Left colon (tissue), 2 donors: ENCODE results near the gene NEDD4L. TPM values are rescaled to one million over a fixed set of nuclear protein-coding genes. Genes with fewer than 3 reads are reported as not detected.
"Not testable (repeated sequence)": the region's sequence is repeated elsewhere in the genome, so short reads cannot be mapped to it uniquely, and the experiment has no call there.

Experiments used
- ATAC-seq: fragments of 200-7000 bp; cut with Tn5 transposase; one replicate; pipeline ENCODE4 v1.9.1; 2020; ENCODE audit warnings: mild to moderate bottlenecking, moderate library complexity
- DNase-seq, 2 donors: peaks; one replicate each; pipeline ENCODE4 v3.0.0-alpha.2; 2020
- intact Hi-C, 2 donors: fragments of 100-400 bp; cut with DNase I in 1 of 2; cut with micrococcal nuclease in 1 of 2; formaldehyde crosslinking; loops; one replicate each; pipeline versions ENCODE4 v1.11.2 to v1.14.0; 2022; cut with DNase I, micrococcal nuclease
- total RNA-seq, 2 donors: library from RNA; stranded (reverse); fragmentation: NEBNext Ultra II Directional; extraction: Animal tissue kit (Norgen Biotek cat#: 25700); gene quantifications; one replicate each; pipeline ENCODE4 v1.2.1, GENCODE V29; 2021
- donor health status: DM: no; HTN: no; CAD: no.
- donor health status: DM: yes; HTN: yes; CAD: no.

The NEDD4L gene
- total RNA-seq, 2 donors from 2014 or later = 176 to 332 TPM

DNA sequence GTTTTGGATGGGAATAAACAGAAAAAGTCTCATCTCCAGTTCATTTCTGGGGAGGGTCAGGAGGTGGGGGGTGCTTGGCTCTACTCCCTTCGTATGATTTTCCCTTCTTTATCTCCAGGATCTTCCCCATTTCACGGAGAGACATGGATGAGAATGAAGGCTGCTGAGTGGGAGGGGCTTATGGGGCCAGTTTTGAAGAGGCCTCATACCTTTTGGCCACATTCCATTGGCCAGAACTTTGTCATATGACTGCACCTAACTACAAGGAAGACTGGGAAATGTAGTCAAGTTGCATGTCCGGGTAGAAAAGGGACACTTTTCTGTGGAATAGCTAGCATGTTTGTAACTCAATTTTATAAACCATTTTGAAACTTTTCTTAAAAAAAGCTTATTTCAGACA, 117.6 kb downstream of the NEDD4L start:
- intact Hi-C loops = no loop called here
- DNase-seq = no peak
- peak; percentile 39 for ATAC-seq

- no peak for ATAC-seq
- DNase-seq = no peak
- intact Hi-C loops = no loop called here
These were observed 118.1 kb downstream of the NEDD4L start for GRCh38 chr18:58162127-58162526.

DNA sequence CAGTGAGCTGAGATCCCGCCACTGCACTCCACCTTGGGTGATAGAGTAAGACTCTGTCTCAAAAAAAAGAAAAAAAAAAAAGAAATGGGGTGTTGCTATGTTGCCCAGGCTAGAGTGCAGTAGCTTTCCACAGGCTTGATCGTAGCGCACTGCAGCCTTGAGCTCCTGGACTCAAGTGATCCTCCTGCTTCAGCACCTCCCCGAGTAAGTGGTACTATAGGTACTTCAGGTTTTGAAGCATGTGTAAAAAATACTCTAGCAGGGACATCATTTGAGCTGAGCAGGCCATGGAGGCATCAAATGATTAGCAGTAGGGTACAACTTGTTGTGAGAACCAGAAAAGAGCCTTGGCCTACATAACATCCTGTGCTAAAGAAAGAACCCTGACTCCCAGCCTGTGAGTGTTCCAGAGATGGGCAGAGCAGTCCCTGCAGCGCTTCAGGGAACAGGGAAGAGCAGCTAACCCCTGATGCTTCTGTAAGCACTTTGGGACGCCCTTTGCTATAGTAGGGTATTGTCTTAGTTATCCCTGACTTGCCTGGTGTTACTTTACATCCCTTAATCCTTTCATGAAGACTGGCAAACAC, 119.1 kb downstream of the NEDD4L start:
- DNase-seq (no peak), ATAC-seq (no peak)
- intact Hi-C loops = no loop called here

- intact Hi-C loops = no loop called here
- no peak for DNase-seq
- no peak for ATAC-seq
These were observed 122.3 kb downstream of the NEDD4L start for GRCh38 chr18:58166278-58166844.

GRCh38 chr18:58167073-58167472, 123.0 kb downstream of the NEDD4L start:
- intact Hi-C loops = no loop called here
- DNase-seq = no peak
- ATAC-seq = no peak

- intact Hi-C loops = no loop called here
- DNase-seq (no peak), ATAC-seq (no peak)
These were observed 124.2 kb downstream of the NEDD4L start for GRCh38 chr18:58168221-58168620.

DNA sequence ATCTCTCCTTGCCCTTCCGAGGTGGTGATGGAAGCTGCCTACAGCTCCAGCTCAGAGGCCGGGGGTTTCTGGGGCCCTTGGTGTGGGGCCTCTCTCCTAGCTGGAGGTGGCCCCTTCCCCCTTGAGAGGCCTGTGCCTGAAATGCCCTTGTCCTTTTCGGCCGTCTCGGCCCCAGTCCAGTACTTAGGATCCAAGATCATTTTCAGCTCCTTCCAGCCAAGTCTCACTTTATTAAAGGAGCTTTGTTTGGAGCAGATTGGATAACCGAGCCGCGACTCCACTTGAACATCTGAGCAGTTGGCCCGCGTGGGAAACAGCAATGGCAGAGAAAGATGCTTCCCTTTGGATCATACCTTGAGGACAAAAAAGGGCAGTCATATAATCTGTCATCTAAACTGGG, 125.0 kb downstream of the NEDD4L start:
- intact Hi-C loops = no loop called here
- DNase-seq (no peak), ATAC-seq (no peak)

- ATAC-seq (no peak), DNase-seq (no peak)
- intact Hi-C loops = no loop called here
These were observed 125.4 kb downstream of the NEDD4L start for GRCh38 chr18:58169472-58169871.

DNA sequence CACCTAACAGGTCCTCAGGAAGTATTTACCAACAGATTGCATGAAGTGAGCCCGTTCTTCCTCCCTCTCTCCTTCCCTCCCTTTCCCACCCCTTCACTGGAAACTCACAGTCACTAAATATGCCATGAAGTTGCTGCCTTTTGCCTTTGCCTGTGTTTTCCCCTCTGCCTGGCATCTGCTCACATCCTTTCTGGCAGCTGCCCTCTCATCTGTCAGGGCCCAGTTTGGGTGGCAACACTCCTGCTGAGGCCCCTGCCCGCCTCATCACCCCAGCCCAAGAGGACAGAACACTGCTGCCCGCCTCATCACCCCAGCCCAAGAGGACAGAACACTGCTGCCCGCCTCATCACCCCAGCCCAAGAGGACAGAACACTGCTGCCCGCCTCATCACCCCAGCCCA, 126.0 kb downstream of the NEDD4L start:
- ATAC-seq, DNase-seq, intact Hi-C loops: not testable (repeated sequence)

DNA sequence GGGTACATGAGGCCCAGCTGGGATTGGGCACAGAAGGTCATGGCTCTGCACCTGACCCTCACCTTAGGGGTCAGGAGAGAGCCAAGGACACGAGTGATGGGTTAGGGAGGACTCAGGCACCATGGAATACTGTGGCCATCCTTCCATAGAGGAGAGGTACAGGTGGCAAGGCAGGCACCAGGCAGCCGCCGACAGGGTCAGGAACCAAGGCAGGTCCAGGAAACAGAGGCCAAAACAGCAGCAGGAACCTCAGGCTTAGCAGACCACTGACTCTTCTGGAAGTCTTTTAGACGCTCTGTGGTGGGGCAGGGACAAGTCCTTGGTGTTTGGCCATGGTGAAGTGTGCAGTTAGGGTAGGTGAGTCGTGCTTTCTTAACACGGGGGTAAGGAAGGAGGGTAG, 128.0 kb downstream of the NEDD4L start:
- DNase-seq (no peak), ATAC-seq (no peak)
- intact Hi-C loops = no loop called here

DNA sequence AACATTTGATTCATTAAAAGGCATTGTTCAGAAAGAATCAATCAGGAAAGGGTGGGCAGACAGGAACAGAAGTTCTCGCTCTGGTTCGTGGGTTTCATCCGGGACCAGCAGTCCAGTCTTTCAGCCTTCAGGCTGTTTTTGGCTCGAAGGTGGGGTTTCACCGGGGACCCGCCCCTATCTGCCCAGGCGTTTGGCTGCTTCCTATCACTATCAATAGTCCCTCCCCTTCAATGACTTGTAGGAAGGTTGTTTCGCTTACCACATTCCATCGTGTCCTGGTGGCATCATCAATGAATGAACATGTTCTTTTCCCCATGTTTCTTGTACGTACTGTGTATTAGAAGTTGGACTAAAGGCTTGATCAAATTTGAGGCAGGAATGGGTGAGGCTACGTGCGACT, 130.3 kb downstream of the NEDD4L start:
- ATAC-seq (no peak), DNase-seq (no peak)
- intact Hi-C loops = no loop called here

GRCh38 chr18:58175122-58175785, 131.2 kb downstream of the NEDD4L start:
- intact Hi-C loops = no loop called here
- no peak for DNase-seq
- peak; percentile 28 for ATAC-seq

- intact Hi-C loops = no loop called here
These were observed 131.8 kb downstream of the NEDD4L start for GRCh38 chr18:58175786-58176176.

DNA sequence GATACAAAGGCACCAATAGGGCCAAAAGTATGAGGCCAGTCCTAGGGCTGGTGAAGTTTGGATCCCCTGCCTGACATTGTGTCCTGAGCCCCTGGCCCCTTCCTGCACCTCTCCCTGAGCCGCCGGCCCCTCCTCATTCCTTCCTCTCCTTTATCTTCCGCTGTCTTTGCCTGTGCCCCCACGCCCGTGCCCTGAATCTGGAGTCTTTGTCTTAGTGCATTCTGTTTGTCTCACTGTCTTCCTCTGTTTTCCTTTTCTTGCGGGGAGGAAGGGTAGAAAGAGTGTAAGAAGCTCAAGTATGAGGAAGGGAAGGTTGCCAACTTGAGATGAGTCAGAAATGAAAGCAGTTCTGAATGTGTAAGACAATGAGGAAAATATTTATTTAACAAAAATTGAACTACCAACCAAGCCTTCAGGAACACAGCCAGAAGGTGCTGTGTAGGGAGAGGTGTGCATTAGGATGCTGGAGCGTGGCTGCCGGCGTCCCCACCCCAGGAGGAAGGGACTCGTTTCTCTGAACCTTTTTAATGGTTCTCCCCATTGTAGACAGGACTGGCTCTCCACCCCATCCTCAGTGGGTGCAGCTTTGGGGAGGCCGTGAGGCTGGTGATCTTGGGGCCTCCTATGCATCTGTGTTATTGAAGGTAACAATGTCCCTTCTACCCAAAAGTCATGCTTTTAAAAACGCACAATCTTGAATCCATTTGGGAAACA, 133.1 kb downstream of the NEDD4L start:
- intact Hi-C loops = no loop called here
- ATAC-seq (peak; percentile 55), DNase-seq (no peak)

More at GRCh38 chr18:58175786-58176176, 131.8 kb downstream of the NEDD4L start:
- DNase-seq = no peak
- no peak for ATAC-seq

GRCh38 chr18:58177896-58178470, 134.0 kb downstream of the NEDD4L start:
- intact Hi-C loops = no loop called here
- DNase-seq = no peak

DNA sequence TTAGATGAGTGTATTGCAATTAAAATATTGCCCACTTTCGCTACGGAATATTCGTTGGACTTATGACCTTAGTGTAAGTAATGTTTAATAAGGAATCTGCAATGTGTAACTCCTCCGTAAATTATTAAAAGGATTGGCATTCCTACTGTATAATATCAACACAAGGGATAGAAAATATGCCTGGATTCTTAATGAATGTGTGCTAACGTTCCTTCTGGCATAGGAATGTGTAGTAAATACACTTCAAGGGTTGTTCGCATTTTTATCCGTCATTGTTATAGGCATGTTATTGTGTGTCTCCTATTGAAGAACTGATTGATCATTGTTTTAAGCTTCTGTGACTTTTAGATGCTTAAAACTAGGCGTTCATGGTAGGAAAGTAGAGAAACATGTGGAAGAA, 134.5 kb downstream of the NEDD4L start:
- intact Hi-C loops = no loop called here
- peak; percentile 16 for ATAC-seq
- DNase-seq = no peak

More at GRCh38 chr18:58177896-58178470, 134.0 kb downstream of the NEDD4L start:
- ATAC-seq = no peak

GRCh38 chr18:58180172-58180571, 136.1 kb downstream of the NEDD4L start:
- ATAC-seq (peak; percentile 7), DNase-seq (no peak)
- intact Hi-C loops = no loop called here

GRCh38 chr18:58180738-58181353, 136.8 kb downstream of the NEDD4L start:
- ATAC-seq = peak; percentile 55
- intact Hi-C loops = no loop called here

DNA sequence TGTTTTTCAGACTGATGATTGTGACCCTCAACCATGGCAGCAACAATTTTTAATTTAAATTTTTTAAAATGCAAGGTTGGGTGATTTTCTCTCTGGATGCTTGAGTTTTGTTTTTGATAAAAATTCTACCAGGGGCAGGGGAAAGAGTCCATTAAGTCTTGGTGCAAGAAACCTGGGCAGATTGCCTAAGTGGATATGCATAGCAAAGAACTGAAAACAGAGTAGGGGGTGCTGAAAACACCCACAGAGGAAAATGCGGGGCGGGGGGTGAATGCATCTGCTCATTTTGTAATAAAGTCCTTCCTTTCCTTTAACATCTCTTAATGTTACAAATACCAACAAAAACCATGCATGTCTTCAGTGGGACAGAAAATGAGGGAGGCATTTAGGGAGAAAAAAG, 138.0 kb downstream of the NEDD4L start:
- no peak for DNase-seq
- intact Hi-C loops = no loop called here
- ATAC-seq = no peak

More at GRCh38 chr18:58180738-58181353, 136.8 kb downstream of the NEDD4L start:
- peak in 1 of 2 donors; percentile 74 for DNase-seq
